ENCODE data around the gene BUD23.
"Not testable (repeated sequence)": the region's sequence is repeated elsewhere in the genome, so short reads cannot be mapped to it uniquely, and the experiment has no call there.

Gene BUD23, protein sequence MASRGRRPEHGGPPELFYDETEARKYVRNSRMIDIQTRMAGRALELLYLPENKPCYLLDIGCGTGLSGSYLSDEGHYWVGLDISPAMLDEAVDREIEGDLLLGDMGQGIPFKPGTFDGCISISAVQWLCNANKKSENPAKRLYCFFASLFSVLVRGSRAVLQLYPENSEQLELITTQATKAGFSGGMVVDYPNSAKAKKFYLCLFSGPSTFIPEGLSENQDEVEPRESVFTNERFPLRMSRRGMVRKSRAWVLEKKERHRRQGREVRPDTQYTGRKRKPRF

DNA sequence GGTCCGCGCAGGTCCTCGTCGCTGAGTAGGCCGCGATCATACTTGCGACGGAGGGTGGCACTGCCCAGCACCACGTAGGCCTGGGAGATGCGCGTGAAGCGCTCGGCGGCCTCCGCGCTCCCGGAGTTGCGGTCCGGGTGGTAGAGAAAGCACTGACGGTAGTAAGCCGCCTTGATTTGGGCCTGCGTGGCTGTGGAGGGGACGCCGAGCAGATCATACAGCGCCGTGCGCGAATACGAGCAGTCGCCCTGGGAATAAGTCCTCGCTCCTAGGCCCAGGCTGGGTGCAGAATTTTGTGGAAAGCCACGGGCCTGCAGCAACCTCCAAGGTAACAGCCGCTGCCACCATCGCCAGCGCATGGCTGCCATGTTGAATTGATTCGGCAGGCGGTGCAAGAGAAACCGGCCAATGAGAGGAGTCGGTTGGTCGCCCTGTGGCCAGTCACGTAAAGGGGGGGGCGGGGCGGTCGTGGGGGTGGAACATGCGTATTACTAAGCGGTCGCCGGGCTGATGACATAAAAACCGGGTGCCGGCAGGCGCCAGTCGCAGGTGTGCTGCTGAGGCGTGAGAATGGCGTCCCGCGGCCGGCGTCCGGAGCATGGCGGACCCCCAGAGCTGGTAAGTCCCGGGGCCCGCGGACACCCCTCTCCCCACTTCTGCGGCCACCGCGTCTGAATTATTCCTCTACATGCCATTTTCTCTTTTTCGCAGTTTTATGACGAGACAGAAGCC lies at the start of gene BUD23, which contains the start of gene DNAJC30:
Gene BUD23, plus strand, starts transcription at position 542 of the 732 bp plus-strand sequence. Its CDS starts 29 bp downstream, at position 571.
Gene DNAJC30, minus strand, starts transcription at position 398 of the 732 bp plus-strand sequence. Its CDS starts 30 bp downstream, at position 368.
- DNase-seq: peak; percentile 95

DNA sequence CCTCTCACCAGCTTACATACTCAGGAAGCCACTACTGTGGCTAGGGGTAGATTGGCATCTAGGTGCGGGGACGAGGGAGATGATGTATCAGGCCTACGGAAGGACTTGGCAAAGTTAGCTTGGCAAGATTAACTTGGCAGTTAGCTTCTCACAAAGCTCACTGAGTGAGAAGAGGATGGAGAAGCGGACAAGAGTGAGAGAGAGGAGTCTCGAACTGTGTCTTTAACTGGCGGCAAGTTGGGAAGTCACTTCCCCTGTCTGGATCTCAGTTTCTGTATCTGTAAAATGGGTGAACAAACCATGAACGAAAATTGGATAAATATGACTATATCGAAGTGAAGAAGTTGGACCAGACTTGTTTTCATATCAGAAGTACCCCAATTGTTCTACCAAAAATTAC lies 49.6 kb upstream of the BUD23 start:
- no peak for DNase-seq

DNA sequence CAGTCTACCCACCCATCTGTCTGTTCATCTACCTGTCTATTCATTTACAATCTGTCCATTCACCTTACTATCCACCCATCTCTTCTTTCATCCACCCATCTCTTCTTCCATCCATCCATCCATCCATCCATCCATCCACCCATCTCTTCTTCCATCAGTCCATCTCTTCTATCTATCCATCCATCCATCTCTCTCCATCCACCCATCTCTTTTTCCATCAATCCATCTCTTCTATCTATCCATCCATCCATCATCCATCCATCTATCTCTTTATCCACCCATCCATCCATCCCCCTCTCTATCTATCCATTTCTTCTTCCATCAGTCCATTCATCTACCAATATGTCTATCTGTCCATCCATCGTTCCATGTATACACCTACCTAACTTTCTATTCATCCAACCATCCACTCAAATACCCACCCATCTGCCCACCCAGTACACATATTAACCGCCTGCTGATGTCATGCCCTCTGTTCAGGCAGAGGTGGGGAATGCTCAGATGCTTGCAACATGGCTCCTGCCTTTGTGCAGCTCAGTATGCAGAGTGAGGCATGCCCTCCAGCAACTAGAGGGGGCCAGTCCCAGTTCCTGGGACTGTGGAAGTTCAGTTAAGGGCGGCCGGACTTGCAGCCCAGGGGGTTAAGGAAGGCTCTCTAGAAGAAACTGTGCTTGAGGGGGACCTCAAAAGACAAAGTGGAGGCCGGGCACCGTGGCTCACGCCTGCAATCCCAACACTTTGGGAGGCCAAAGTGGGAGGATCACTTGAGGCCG lies 47.8 kb upstream of the BUD23 start:
- DNase-seq: no peak

DNA sequence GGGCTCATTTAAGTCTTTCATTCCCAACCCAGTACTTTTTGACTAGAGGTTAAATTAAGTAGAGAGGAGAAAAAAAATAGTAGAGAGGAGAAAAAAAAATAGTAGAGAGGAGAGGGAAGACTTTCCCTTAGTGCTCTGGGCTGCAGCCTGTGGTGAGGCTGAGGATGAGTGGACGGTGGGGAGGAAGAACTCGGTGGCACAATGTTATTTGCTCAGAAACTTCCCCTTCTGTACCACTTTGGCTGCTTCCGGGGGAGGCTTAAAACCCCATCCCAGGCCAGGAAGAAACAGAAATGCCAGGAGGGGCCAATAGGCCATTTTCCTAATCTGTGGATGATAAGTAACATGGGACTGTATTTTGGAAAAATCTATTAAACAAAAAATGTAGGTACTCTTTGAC lies 44.5 kb upstream of the BUD23 start:
- DNase-seq: no peak

DNA sequence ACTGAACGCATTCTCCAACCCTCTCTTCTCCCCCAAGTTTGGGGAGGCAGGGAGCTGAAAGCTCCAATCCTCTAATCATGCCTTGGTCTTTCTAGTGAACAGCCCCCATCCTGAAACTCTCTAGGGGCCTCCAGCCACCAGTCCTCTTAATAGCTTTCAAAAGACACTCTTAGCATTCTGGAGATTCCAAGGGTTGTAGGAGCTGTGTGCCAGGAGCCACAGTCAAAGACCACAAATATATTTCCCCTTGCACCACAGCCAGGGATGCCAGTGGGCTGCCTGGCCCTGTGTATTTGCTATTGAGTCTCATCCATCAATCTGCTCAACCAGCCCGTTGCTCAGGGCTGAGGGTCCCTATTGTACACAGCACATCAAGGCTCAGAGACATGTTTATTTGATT lies 40.6 kb upstream of the BUD23 start:
- DNase-seq: no peak

DNA sequence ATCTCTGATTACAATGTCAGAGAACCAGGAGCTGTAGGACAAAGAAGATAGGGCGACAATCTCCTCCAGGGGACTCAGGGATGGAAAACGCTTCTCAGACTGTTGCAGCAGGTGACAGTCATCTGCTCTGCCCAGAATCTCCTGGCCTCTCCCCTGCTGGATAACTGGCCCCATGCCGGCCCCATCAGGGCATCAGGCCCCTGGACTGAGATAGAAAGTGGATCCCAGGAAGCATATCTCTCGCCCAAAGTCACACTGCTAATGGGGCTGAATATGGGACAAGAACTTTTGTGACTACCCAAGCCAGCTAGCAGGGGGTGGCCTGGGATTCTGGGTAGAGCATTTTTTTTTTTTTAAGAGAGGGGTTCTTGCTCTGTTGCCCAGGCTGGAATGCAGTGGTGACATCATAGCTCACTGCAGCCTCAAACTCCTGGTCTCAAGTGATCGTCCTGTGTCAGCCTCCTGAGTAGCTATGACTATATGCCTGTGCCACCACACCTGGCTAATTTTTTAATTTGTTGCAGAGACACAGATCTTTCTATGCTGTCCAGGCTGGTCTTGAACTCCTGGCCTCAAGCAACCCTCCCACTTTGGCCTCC lies 38.6 kb upstream of the BUD23 start:
- DNase-seq: no peak

DNA sequence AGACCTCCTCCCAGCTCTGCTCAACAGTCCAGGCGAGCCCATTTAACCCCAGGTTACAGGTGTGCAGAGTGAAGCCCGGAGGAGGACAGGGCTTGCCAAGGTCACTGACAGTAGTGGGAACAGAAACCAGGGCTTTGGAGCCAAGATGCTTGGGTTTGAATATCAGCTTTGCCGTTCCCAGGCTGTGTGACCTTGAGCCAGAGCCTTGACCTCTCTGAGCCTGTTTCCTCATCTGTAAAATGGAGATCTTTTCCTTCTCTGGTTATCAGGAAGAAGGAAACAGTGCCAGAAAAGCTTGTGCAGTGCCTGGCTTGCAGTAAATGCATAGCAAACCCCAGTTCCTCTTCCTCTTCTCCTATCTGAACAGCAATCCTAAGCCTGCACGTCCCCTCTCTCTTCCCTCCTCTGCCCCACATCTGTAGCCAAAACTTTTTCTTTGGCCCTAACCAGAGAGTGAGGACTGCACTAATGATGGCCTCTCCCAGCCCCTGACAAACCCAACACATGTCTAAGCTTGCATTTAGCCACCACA lies 37.7 kb upstream of the BUD23 start:
- no peak for DNase-seq

DNA sequence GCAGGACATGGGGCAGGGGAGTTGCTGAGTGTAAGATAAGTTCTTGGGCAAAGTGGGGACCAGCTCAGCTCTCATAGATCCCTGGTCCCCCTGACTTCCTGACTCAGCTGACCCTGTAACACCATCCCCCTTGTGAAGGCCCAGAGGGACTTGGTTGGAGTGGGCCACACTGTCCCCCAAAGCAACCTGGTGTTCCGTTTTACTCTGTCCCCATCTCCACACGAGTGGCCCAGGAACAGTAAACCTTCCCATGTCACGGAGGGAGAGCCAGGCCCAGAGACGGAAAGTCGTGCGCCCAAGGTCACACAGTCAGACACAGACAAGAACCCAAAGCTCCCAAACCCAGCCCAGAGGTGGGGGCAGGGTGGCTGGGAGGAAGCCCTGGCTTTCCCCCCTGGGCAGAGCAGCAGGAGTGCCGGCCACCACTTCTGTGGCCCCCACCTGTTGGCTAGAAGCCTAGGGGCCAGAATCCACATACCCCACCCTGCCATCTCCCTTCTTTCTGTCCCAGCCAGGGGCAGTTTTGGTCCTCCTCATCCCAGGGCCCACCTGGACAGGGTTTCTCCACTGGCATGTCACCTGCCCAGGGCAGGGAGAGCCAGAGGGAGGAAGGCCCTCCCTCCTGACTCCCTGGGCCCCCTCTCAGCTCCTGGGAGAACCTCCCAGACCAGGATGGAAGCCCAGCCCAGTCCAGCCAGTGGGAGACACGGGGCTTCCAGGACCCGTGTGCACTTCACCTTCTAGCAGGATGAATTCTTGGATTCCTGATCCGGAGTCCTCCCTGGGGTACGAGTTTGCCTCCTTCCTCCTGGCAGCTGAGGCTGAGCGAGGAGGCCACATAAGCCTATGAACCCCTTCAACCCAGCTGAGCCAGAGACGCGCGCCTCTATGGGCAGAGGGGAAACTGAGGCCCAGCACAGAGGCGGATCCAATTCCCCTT lies 36.3 kb upstream of the BUD23 start:
- no peak for DNase-seq

DNA sequence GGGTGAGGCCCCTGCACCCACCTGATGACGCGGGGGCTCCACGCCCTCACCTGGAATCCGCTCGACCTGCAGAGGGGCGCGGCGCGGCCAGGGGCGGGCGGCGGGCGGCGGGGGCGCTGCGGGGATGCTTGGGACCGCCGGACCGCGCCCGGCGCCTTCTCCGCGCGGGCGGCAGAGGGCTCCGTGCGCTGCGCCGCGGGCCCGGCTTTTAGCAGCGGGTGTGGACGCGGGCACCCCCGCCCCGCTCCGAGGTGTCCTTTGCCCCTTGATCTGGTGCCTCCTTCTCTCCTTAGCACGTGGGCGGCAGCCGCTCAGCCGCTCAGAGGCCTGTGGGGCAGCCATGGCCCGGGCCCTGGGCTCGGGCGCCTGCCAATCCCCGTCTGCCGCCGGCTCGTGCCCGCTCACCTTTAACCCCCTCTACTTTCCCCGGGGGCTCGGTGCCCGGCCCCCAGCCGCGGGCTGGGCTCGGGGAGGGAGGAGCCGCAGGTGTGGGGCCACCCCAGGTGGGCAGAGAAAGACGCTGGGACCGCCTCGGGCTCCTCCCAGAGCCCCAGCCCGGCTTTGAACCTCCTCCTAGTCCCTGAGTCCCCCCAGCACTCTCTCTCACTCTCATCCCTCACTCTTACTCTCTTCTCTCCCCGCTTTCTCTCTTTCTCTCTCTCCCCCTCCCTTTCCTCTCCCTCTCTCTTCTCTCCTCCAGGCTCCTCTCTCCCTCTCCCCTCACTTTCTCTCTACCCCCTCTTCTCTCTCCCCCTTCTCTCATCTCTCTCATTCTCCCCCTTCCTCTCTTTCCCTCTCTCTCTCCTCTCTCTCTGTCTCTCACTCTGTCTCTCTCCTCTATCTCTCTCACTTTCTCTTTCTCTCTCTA lies 35.4 kb upstream of the BUD23 start:
- DNase-seq: peak; percentile 61

DNA sequence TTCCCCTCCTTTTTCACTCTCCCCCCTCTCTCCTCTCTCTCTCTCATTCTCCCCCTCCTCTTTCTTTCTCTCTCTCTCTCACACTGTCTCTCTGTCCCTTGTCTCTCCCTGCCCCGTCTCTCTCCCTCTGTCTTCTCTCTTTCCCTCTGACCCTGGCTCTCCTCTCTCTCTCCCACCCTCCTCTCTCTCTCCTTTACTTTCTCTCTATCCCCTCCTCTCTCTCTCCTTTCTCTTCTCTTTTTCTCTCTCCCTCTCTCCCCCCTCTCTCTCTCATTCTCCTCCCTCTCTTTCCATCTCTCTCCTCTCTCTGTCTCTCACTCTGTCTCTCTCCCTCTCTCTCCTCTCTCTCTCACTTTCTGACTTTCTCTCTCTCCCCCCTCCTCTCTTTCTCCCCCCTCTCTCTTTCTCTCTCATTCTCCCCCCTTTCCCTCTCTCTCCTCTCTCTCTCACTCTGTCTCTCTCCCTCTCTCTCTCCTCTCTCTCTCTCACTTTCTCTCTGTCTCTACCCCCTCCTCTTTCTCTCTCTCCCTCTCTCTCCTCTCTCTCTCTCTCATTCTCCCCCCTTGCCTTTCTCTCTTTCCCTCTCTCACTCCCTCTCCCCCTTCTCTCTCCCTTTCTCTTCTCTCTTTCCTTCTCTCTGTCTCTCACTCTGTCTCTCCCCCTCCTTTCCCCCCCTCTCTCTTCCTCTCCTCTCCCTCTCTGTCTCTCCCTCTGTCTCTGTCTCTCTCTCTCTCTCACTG lies 34.6 kb upstream of the BUD23 start:
- DNase-seq: no peak

DNA sequence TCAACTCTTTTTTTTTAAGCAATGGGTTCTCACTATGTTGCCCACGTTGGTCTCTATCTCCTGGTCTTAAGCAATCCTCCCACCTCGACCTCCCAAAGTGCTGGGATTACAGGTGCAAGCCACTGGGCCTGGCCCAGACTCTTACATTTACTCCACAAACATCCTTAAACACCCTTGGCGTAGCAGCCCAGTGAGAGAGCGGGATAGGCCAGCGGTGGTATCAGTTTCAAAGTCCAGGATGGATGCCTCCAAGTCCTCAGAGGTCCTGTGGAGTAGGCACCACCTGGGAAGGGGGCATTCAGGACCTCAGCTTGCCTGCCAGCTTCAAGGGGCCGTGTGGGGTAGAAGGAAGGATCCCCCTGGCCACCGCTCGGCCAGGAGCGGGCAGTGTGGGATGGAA lies 33.8 kb upstream of the BUD23 start:
- DNase-seq: no peak

DNA sequence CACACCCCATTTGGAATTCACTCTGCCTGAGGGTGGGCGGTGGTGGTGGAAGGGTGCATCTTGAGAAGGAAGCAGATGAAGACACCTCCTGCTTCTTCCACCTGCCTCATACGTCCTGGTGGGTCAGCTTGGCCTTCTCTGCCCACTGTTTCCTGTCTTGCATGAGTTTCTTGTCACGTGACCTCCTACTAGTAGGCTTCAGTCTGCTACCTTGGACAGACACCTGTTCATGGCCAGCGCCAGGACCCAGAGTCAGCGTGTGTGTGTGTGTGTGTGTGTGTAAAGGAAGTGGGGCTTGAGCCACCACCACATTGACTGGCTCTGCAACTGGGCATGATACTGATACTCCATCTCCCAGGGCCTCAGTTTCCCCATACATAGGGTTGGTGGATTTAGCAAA lies 32.9 kb upstream of the BUD23 start:
- DNase-seq: no peak

DNA sequence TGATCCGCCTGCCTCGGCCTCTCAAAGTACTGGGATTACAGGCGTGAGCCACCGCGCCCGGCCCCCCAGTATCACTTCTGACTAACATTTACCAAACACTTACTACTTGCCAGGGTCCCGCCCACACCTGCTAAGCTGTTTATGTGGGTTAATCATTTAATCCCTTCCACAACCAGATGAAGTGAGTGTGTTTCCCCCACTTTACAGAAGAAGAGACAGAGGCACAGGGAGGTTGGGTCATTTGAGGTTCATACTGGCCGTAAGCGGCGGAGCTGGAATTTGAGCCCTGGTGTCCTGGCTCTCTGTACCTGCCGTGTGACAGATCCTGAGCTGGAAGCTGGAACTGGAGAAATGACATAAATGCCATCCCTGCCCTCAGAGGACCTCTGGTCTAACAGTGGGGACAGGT lies 30.9 kb upstream of the BUD23 start:
- no peak for DNase-seq

DNA sequence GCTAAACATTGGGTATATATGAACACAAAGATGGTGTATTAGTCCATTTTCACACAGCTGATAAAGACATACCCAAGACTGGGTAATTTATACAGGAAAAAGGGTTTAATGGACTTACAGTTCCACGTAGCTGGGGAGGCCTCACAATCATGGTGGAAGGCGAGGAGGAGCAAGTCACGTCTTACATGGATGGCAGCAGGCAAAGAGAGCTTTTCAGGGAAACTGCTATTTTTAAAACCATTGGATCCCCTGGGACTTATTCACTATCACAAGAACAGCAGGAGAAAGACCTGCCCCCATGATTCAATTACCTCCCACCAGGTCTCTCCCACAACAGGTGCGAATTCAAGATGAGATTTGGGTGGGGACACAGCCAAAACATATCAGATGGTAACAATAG lies 28.1 kb upstream of the BUD23 start:
- peak; percentile 39 for DNase-seq

DNA sequence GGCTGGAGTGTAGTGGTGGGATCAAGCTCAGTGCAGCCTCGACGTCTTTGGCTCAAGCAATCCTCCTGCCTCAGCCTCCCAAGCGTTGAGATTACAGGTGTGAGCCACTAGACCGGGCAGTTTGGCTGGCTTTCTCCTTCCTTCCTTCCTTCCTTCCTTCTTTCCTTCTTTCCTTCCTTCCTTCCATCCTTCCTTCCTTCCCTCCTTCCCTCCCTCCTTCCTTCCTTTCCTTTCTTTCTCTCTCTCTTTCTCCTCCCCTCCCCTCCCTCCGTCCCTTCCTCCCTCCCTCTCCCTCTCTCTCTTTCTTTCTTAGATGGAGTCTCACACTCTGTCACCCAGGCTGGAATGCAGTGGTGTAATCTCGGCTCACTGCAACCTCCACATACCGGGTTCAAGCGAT lies 23.4 kb upstream of the BUD23 start:
- no peak for DNase-seq

DNA sequence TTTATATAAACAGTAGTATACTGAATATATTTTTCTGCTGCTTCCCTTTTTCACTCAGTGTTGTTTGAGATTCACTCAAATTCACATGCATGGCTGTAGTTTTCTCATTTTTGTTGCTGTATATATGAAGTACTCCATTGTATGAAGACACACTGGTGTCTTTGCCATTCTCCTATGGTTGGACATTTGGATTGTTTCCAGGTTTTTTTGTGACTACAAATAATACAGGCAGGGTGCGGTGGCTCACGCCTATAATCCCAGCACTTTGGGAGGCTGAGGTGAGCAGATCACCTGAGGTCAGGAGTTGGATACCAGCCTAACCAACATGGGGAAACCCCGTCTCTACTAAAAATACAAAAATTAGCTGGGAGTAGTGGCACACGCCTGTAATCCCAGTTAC lies 22.8 kb upstream of the BUD23 start:
- DNase-seq: not testable (repeated sequence)

DNA sequence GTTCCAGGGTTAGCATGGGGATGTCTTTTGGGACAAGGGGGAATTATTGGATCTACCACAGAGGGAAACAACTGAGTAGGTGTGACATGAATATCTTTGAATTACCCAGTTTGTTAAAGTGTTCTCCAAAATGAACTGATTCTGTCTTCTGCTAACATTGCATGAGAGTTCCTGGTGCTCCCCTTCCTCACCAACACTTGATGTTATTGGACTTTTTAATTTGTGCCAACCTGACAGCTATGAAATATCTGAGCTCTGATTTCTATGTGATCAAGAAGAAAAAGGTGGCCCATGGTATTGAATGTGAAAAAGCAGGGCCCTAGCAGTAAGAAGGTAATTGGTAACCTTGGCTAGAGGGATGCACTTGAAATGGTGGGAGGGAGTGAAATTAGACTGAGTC lies 20.4 kb upstream of the BUD23 start:
- DNase-seq: no peak

DNA sequence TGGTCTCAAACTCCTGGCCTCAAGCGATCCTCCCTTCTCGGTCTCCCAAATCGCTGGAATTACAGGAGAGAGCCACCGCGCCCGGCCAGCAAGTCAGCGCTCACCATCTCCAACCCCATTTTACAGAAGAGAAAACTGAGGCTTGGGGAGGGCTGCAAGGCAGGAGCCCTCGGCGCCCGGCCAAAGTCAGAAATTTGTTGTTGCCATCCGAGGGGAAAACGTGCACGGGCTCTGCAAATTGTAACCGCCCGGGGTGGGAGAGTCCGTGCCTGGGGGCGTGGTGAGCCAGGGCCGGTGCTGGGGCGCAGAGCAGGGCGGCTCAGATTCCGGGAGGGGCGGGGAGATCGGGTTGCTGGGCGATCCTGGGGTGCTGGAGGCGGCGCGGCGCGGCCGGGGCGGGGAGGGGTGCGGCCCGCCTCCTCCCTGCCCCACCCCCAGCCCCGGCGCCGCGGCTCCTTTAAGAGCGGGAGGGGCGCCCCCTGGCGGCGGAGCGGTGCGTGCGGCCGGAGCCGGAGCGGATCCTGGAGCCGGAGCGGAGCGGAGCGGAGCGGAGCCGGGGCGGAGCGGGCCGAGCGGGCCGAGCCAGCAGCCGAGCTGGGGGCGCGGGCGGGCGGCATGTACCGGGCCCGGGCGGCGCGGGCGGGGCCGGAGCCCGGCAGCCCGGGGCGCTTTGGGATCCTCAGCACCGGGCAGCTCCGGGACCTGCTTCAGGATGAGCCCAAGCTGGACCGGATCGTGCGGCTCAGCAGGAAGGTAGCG lies 15.9 kb upstream of the BUD23 start, which contains the start of gene VPS37D:
Gene VPS37D, plus strand, starts transcription at position 488 of the 759 bp plus-strand sequence. Its CDS starts 128 bp downstream, at position 616.
- DNase-seq: peak; percentile 85

All from NCI-H2171 treated with DMSO at 0.1 percent for 48 hours (cell line).